GM23338 (cell line): ENCODE data around the gene TENM4. TPM values are rescaled to one million over a fixed set of nuclear protein-coding genes. Genes with fewer than 3 reads are reported as not detected.

Experiments used
- ATAC-seq: fragments of 200-7000 bp; cut with Tn5 transposase; 3 replicates; pipeline ENCODE4 v1.9.1; 2020
- DNase-seq: peaks from one replicate; pipeline ENCODE4 v3.0.0-alpha.2; 2015; ENCODE audit warnings: low spot score
- H2AFZ ChIP-seq: fragments of 200-600 bp; sonication (generic); 2 replicates; pipeline ENCODE4 v1.8.0; 2016; ENCODE audit warnings: antibody characterized with exemption, mild to moderate bottlenecking, moderate library complexity
- H3F3A ChIP-seq: fragments of 200-600 bp; sonication (generic); replicated peaks from 2 replicates; pipeline ENCODE4 v1.8.0; 2017; ENCODE audit warnings: antibody characterized with exemption, mixed run types, low read depth
- H3K27ac ChIP-seq: fragments of 200-600 bp; sonication (generic); 2 replicates; pipeline ENCODE4 v1.6.1; 2016; ENCODE audit warnings: low read depth
- H3K27me3 ChIP-seq: fragments of 200-600 bp; sonication (generic); 2 replicates; pipeline ENCODE4 v1.8.0; 2016; ENCODE audit warnings: mild to moderate bottlenecking, mixed run types, moderate library complexity; ENCODE audit not compliant: insufficient read depth
- H3K36me3 ChIP-seq: fragments of 200-600 bp; sonication (generic); 2 replicates; pipeline ENCODE4 v1.8.0; 2016; ENCODE audit warnings: mild to moderate bottlenecking; ENCODE audit not compliant: insufficient read depth
- H3K4me1 ChIP-seq: fragments of 200-600 bp; sonication (generic); 2 replicates; pipeline ENCODE4 v1.8.0; 2016; ENCODE audit warnings: mild to moderate bottlenecking, moderate library complexity; ENCODE audit not compliant: insufficient read depth
- H3K4me2 ChIP-seq: fragments of 200-600 bp; sonication (generic); 2 replicates; pipeline ENCODE4 v1.7.1; 2017; ENCODE audit warnings: mixed run types
- H3K4me3 ChIP-seq: fragments of 200-600 bp; sonication (generic); 2 replicates; pipeline ENCODE4 v1.6.1; 2016; ENCODE audit warnings: mixed run types
- H3K79me2 ChIP-seq: fragments of 200-600 bp; sonication (generic); replicated peaks from 2 replicates; pipeline ENCODE4 v1.8.0; 2017; ENCODE audit warnings: mild to moderate bottlenecking; ENCODE audit not compliant: insufficient read depth
- H3K9me2 ChIP-seq: fragments of 200-600 bp; sonication (generic); 2 replicates; pipeline ENCODE4 v1.8.0; 2017; ENCODE audit not compliant: insufficient read depth
- H4K20me1 ChIP-seq: fragments of 200-600 bp; sonication (generic); replicated peaks from 2 replicates; pipeline ENCODE4 v1.8.0; 2017; ENCODE audit warnings: mild to moderate bottlenecking; ENCODE audit not compliant: insufficient read depth
- H3K27ac Mint-ChIP-seq: 2 replicates; pipeline ENCODE4 v1.8.0; 2020; ENCODE audit warnings: inconsistent platforms, mild to moderate bottlenecking, moderate library complexity, mixed read lengths
- H3K27me3 Mint-ChIP-seq: 3 replicates; pipeline ENCODE4 v1.8.0; 2022; ENCODE audit warnings: low read depth, mild to moderate bottlenecking, moderate library complexity, mixed read lengths, inconsistent platforms; ENCODE audit not compliant: insufficient read depth, poor library complexity
- H3K36me3 Mint-ChIP-seq: 3 replicates; pipeline ENCODE4 v1.8.0; 2021; ENCODE audit warnings: low read depth, mild to moderate bottlenecking, inconsistent platforms, moderate library complexity, mixed read lengths
- H3K4me1 Mint-ChIP-seq: 3 replicates; pipeline ENCODE4 v1.8.0; 2020; ENCODE audit warnings: mild to moderate bottlenecking, inconsistent platforms, mixed read lengths
- H3K4me3 Mint-ChIP-seq: 3 replicates; pipeline ENCODE4 v1.8.0; 2021; ENCODE audit warnings: moderate library complexity, mild to moderate bottlenecking, inconsistent platforms, mixed read lengths
- H3K9me3 Mint-ChIP-seq: 3 replicates; pipeline ENCODE4 v1.8.0; 2020; ENCODE audit warnings: moderate library complexity, mild to moderate bottlenecking, inconsistent platforms, mixed read lengths
- CREB1 ChIP-seq: fragments of 250-450 bp; sonication (Bioruptor Pico); IDR thresholded peaks from 2 replicates; pipeline ENCODE4 v1.5.0; 2020; ENCODE audit warnings: low read depth, mild to moderate bottlenecking, moderate library complexity
- CTCF ChIP-seq, 2 experiments: fragments of 200-600 bp in 1 of 2; sonication (generic) in 1 of 2; conservative IDR thresholded peaks; 2 replicates each; pipeline versions ENCODE4 v1.5.1 to v1.6.1; 2016 to 2017; ENCODE audit warnings: antibody characterized with exemption in 2 of 2, low read depth in 2 of 2, mild to moderate bottlenecking in 2 of 2, moderate library complexity in 1 of 2
- ETS1 ChIP-seq: IDR thresholded peaks from 2 replicates; pipeline ENCODE4 v1.6.1; 2016; ENCODE audit warnings: antibody characterized with exemption
- EZH2phosphoT487 ChIP-seq: fragments of 200-600 bp; sonication (generic); IDR thresholded peaks from one replicate; pipeline ENCODE4 v1.8.1; 2018; ENCODE audit warnings: antibody characterized with exemption; ENCODE audit not compliant: unreplicated experiment
- JUNB ChIP-seq: IDR thresholded peaks from one replicate; pipeline ENCODE4 v1.6.1; 2016; ENCODE audit warnings: antibody characterized with exemption; ENCODE audit not compliant: unreplicated experiment
- POLR2AphosphoS5 ChIP-seq: IDR thresholded peaks from 2 replicates; pipeline ENCODE4 v1.6.1; 2016; ENCODE audit warnings: antibody characterized with exemption, low read depth
- REST ChIP-seq: IDR thresholded peaks from one replicate; pipeline ENCODE4 v1.6.1; 2018; ENCODE audit warnings: antibody characterized with exemption; ENCODE audit not compliant: unreplicated experiment
- STAT1 ChIP-seq: IDR thresholded peaks from one replicate; pipeline ENCODE4 v1.6.1; 2016; ENCODE audit warnings: antibody characterized with exemption; ENCODE audit not compliant: unreplicated experiment
- ZNF114 ChIP-seq: fragments of 250-450 bp; sonication (Bioruptor Pico); IDR thresholded peaks from 2 replicates; pipeline ENCODE4 v1.5.0; 2020; ENCODE audit warnings: mild to moderate bottlenecking, moderate library complexity
- ZNF331 ChIP-seq: fragments of 250-450 bp; sonication (Bioruptor Pico); IDR thresholded peaks from 2 replicates; pipeline ENCODE4 v1.5.0; 2020; ENCODE audit warnings: low read depth, mild to moderate bottlenecking, moderate library complexity
- ZNF462 ChIP-seq: fragments of 250-450 bp; sonication (Bioruptor Pico); IDR thresholded peaks from 2 replicates; pipeline ENCODE4 v1.5.0; 2020; ENCODE audit warnings: mild to moderate bottlenecking, moderate library complexity
- polyA plus RNA-seq: library from polyadenylated mRNA; unstranded; fragments of >200 nt; fragmentation: Nextera tagmentation; extraction: Ambion mirVana; gene quantifications from 2 replicates; pipeline ENCODE4 v1.2.1, GENCODE V29; 2016
- total RNA-seq: library from RNA; depleted of rRNA; stranded (reverse); fragments of >200 nt; shearing (Covaris generic); gene quantifications from 2 replicates; pipeline ENCODE4 v1.2.3, GENCODE V29; 2014

The TENM4 gene
- total and polyA plus RNA-seq, 2 experiments from 2014 or later = 7.3 TPM

GRCh38 chr11:79113054-79113690 lies 327.7 kb downstream of the TENM4 start:
- DNase-seq (no peak), ATAC-seq (no peak)
- no peak overlapping the region for H3K27ac ChIP-seq
- no peaks in the 10 kb centered on the region for H3K36me3 Mint-ChIP-seq
- H3K4me3 ChIP-seq = no peak overlapping the region
- no peaks in the 10 kb centered on the region for H3K79me2 ChIP-seq
- H3K27me3 Mint-ChIP-seq = peaks cover 4% of the 10 kb centered on the region
- no peak overlapping the region for H3K4me3 Mint-ChIP-seq
- H4K20me1 ChIP-seq = no peaks in the 10 kb centered on the region
- H3K4me2 ChIP-seq = no peak overlapping the region
- H3K9me2 ChIP-seq = 0 out of 2 replicates have a peak, but pooled peaks cover 3% of the 10 kb centered on the region
- H2AFZ ChIP-seq = no peak overlapping the region
- no peak overlapping the region for H3K27ac Mint-ChIP-seq
- H3K36me3 ChIP-seq = no peaks in the 10 kb centered on the region
- TF ChIP-seq ZNF331 (CRISPR knock-in tag) (no peak), STAT1 (no peak), CREB1 (CRISPR knock-in tag) (no peak), JUNB (no peak), ETS1 (no peak), REST (no peak), ZNF462 (no peak), ZNF114 (CRISPR knock-in tag) (no peak), POLR2AphosphoS5 (no peak), EZH2phosphoT487 (no peak), CTCF (conservative IDR thresholded peaks at IDR 0.05; ENCODE audit: low read depth in 2 of 2) (no peak)
- H3F3A ChIP-seq = no peaks in the 10 kb centered on the region
- peaks cover 6% of the 10 kb centered on the region for H3K4me1 Mint-ChIP-seq
- H3K4me1 ChIP-seq = no peaks in the 10 kb centered on the region
- H3K27me3 ChIP-seq = no peaks in the 10 kb centered on the region
- no peaks in the 10 kb centered on the region; the same call in 1 of the 3 replicates for H3K9me3 Mint-ChIP-seq
